Stimulated activated CD8-positive, alpha-beta memory T cell treated with anti-CD3 and anti-CD28 coated beads, Interleukin-4, amount 100 ng/mL, for 48 hours (primary cell): ENCODE measurements around the gene IL3RA.
"Not testable (repeated sequence)": the region's sequence is repeated elsewhere in the genome, so short reads cannot be mapped to it uniquely, and the experiment has no call there.

ENCODE experiments used
- DNase-seq: peaks from one replicate; pipeline ENCODE4 v3.0.0-alpha.2; 2020

Gene IL3RA

GRCh38 chrX:1336331-1336943 is at the start of gene IL3RA:
IL3RA (plus strand) TSS chrX:1336785; CDS start chrX:1341766, 4,981 bp downstream.
- DNase-seq: no peak

- no peak for DNase-seq
These were observed 47.0 kb upstream of the IL3RA start for GRCh38 chrX:1289535-1289934.

DNA sequence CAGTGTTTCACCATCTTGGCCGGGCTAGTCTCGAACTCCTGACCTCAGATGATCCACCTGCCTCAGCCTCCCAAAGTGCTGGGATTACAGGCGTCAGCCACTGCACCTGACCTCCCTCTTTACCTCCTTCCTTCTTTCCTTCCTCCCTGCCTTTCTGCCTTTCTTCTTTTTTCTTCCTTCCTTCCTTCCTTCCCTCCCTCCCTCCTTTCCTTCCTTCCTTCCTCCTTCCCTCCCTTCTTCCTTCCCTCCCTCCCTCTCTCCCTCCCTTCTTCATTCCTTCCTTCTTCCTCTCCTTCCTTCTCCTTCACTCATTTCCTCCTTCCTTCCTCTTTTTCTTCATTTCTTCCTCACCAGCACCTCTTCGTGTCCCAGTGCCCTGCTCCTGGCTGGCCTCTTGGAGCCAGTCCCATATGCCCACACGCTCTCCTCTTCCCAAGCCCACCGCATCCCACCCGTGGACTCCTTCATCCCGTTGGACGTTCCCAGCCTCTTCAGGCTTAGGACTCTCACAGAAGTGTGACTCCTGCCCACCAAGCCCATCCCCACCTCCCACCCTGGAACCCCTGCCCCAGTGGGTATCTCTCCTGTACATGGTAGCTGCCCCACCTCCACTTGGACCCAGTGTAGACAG is 45.4 kb upstream of the IL3RA start:
- no peak for DNase-seq

GRCh38 chrX:1292575-1293290 is 43.9 kb upstream of the IL3RA start:
- DNase-seq: no peak

DNA sequence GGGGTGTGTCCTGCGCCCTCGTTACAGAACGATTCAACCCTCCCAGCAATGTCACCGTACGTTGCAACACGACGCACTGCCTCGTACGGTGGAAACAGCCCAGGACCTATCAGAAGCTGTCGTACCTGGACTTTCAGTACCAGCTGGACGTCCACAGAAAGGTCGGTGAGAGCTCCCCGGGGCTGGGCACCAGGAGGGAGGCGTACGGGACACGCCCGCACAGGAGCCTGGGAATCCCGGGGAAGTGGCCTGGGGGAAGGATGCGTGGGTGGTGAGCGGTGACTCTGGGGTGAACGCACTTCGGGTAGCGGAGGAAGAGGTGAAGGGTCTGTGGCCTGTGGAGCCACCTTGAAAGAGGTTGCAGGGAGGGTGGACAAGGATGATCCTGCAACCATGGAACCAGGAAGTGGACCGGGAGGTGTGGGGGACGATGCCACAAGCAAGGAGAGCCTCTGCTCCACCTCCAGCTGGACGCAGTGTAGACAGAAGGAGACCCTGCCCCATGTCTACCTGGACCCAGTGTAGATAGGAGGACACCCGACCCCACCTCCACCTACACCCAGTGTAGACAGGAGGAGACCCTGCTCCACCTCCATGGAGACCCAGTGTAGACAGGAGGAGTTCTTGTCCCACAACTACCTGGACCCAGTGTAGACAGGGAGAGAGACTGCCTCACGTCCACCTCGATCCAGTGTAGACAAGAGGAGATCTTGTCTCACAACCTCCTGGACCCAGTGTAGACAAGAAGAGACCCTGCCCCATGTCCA is 42.1 kb upstream of the IL3RA start:
- DNase-seq: no peak

DNA sequence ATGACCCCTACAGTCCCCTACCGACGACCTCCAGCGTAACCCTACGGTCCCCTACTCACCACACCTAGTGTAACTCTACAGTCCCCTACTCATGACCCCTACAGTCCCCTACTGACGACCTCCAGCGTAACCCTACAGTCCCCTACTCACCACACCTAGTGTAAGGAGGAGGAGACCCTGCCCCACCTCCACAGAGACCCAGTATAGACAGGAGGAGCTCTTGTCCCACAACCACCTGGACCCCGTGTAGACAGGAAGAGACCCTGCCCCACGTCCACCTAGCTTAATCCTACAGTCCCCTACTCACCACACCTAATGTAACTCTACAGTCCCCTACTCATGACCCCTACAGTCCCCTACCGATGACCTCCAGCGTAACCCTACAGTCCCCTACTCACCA is 41.0 kb upstream of the IL3RA start:
- DNase-seq: no peak

GRCh38 chrX:1297591-1297990 is 39.0 kb upstream of the IL3RA start:
- DNase-seq: not testable (repeated sequence)

DNA sequence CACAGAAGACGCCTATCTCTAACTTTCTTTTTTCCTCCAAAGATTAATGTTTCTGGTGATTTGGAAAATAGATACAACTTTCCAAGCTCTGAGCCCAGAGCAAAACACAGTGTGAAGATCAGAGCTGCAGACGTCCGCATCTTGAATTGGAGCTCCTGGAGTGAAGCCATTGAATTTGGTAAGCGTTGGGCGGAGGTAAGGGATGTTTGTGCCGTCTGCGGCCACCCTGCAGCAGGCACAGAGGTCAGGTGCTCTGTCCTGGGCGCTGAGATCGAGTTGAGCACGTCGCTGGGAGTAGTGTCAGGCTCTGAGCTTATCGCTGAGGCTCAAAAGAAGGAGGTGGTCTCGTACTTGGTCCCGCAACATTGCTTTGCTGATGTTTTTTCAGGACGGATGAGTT is 36.1 kb upstream of the IL3RA start:
- no peak for DNase-seq

DNA sequence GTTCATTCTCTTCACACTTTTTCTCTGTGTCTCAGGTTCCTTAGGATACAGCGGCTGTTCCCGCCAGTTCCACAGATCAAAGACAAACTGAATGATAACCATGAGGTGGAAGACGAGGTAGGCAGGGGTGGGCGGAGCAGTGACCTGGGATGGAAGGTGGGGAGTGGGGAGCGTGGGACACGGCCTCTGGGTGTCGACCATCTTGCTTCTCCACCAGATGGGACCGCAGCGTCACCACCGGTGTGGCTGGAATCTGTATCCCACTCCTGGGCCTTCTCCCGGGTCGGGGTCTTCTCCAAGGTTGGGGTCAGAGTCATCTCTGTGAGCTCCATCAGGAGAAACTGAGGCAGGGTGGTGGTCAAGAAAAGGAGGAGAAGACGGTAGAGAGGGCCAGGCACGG is 31.2 kb upstream of the IL3RA start:
- no peak for DNase-seq

DNA sequence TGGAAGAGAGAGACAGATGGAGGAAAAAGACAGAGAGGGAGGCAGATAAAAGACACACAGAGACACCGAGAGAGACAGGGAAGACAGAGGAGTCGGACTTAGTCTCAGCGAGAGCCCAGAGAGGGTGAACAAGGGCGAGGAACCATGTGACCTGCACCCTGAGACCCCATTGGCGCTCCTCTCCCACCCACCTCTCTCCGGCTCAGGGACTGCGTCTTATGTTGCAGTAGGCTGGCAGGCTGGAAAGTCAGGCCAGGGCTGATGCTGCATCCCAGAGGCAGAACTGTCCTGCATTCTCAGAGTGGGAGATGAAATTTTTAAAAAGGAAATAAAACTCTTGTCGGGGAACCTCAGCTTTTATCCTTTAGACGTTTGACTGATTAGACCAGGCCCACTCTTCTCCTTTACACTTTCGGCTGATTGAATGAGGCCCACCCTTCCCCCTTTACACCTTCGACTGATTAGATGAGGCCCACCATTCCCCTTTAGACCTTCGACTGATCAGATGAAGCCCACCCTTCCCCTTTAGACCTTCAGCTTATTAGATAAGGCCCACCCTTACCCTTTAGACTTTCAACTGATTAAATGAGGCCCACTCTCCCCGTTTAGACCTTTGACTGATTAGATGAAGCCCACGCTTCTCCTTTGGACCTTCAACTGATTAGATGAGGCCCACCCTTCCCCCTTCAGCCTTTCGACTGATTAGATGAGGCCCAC is 29.5 kb upstream of the IL3RA start:
- DNase-seq: no peak

- DNase-seq: peak; percentile 56
These were observed 28.8 kb upstream of the IL3RA start for GRCh38 chrX:1307626-1308340.

DNA sequence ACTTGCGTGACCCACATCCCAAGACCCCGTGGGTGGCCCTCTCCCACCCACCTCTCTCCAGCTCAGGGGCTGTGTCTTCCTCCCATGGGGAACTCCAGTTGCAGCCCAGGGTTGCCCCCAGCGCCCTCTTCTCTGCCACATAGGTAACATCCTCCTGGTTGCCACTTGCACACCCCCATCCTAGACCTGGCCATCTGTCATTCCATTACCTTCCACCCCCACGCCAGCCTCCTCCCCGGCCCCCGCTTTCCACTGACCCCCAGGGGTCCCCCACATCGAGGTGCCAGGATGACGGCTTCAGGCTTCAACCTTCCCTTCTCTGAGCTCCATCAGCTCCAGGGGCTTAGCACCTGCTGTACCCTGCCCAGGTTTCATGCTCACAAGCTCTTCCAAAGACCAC is 28.1 kb upstream of the IL3RA start:
- DNase-seq: no peak

GRCh38 chrX:1308917-1309316 is 27.7 kb upstream of the IL3RA start:
- DNase-seq: not testable (repeated sequence)

- no peak for DNase-seq
These were observed 22.8 kb upstream of the IL3RA start for GRCh38 chrX:1313788-1314187.

- DNase-seq: peak; percentile 64
These were observed 20.1 kb upstream of the IL3RA start for GRCh38 chrX:1316527-1316926.

DNA sequence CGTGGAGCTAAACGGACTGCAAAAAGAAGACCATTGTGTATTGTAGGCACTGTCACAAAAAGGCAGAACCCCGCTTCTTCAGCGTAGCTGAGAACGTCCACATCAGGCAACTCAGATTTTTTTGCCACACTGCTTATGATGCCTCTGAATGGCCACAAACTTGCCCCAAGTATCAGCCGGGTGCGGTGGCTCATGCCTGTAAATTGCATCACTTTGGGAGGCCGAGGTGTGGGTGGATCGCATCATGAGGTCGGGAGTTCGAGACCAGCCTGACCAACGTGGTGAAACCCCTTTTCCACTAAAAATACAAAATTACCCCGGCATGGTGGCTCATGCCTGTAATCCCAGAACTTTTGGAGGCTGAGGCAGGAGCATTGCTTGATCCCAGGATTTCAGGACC is 14.9 kb upstream of the IL3RA start:
- DNase-seq: peak; percentile 60

DNA sequence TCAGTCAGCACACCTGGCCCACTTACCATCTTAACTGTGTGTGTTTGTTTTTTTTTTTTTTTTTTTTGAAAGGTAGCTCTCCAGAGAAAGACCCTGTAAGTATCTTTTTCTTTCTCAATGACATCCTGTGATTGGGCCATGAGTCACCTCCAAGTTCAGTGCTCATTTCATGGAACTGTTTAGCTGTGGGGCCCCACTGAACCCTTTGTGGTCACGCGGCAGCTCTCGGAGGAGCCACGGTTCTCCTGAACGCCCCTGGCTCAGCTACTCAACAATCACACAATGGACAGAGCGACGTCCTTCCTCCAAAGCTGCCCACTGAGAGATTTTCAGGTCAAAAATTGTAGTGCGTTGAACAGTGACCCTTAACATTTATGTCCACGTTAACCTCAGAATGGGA is 14.2 kb upstream of the IL3RA start:
- DNase-seq: peak; percentile 79

DNA sequence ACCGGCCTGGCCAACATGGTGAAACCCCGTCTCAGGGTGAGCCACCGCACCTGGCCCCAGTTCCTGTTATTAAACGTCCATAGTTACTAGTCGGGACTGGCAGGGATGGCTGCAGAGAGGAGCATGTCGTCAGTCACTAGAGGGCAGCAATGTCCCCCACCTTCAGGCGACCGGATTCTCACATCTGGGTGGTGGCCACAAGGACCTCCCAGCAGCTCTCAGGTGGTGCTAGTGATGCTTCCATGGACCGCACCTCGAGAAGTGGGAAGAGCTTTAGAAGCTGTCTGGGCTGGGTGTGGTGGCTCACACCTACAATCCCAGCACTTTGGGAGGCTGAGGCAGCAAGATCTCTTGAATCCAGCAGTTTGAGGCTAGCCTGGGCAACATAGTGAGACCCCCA is 13.3 kb upstream of the IL3RA start:
- DNase-seq: peak; percentile 78

- DNase-seq: no peak
These were observed 11.0 kb upstream of the IL3RA start for GRCh38 chrX:1325515-1326116.

DNA sequence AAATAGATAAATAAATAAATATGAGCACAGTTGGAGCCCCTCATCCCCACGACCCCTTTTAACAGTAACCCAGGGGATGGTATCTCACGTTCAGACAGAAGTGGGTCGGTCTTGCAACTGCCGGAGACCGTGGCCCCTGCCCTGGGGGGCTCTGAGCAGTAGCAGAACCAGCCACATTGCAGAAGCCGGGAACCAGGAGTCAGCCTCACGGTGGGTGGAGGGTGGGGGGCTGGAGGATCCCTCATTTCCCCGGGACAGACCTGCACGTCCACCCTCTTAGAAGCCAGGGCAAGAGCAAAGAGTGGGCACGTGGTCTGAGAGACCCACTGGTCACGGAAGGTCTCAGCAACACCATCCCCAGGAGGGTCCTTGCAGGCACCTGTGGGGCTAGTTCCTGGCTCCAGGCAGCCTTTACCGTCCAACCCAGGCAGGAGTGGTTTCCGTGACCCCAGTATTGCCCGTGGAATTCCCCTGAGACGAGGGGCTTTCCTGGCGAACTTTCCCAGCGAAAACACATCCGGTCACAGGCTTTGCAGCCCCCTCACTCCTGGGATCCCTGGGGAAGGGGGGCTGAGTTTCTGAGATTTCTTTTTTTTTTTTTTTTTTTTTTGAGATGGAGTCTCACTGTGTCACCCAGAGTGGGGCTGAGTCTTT is 8.8 kb upstream of the IL3RA start:
- DNase-seq: no peak

GRCh38 chrX:1330605-1331004 is 6.0 kb upstream of the IL3RA start:
- DNase-seq: no peak
